ENCODE measurements around the gene LRTM1.

DNA sequence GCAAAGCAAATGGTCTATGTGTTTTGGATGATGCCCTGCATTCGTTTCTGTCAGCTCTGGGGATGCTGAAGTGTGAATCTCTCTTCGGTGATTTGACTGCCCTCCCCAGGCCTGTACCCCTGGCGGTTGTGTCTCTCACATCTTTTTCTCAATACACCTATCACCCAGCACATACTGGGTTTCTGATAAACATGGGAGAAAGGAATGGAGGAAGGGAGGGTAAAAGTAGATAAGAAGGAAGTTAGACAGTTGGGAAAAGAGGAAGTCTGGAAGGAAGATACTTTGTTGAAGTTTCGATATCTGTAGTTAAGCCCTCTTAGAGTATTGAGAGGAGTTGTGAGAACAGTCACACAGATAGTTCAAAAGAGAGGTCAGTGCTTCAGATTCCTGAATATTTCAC, 35.8 kb upstream of the LRTM1 start:
- TF ChIP-seq, protein P1, sequence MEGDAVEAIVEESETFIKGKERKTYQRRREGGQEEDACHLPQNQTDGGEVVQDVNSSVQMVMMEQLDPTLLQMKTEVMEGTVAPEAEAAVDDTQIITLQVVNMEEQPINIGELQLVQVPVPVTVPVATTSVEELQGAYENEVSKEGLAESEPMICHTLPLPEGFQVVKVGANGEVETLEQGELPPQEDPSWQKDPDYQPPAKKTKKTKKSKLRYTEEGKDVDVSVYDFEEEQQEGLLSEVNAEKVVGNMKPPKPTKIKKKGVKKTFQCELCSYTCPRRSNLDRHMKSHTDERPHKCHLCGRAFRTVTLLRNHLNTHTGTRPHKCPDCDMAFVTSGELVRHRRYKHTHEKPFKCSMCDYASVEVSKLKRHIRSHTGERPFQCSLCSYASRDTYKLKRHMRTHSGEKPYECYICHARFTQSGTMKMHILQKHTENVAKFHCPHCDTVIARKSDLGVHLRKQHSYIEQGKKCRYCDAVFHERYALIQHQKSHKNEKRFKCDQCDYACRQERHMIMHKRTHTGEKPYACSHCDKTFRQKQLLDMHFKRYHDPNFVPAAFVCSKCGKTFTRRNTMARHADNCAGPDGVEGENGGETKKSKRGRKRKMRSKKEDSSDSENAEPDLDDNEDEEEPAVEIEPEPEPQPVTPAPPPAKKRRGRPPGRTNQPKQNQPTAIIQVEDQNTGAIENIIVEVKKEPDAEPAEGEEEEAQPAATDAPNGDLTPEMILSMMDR (IDR thresholded peaks at IDR 0.05): no peak
- TF ChIP-seq POLR2A (IDR thresholded peaks at IDR 0.05): no peak
